ENCODE results near the gene EXOC1.
A peak's percentile ranks its signal among the peaks of the same experiment; 100 is the strongest.

DNA sequence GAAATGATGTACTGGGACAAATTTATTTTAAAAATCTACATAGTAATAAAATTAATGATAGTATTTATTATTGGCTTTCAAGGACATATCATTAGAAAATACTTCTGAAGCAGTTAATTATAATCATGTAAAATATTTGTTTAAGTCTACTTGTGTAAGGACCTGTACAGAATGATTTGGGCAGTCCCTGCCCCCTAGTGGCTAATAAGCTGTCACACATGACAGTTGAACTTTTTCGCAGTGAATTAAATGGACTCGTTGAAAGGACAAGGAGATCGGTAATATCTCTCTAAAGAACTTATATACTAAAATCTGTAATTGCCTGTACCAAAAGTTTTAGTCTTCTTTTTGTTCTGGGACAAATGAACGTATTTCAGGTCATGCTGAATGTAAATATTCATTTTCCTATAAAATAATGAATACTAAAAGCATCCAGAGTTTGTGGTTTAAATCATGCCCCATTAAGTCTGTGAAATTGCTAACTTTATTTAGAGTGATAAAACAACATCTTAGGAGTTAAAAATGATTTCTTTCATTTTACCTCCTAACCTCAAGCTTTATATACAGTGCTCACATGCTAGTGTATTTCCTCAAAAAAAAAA, 13.6 kb downstream of the EXOC1 start:
- TF ChIP-seq, protein P1, sequence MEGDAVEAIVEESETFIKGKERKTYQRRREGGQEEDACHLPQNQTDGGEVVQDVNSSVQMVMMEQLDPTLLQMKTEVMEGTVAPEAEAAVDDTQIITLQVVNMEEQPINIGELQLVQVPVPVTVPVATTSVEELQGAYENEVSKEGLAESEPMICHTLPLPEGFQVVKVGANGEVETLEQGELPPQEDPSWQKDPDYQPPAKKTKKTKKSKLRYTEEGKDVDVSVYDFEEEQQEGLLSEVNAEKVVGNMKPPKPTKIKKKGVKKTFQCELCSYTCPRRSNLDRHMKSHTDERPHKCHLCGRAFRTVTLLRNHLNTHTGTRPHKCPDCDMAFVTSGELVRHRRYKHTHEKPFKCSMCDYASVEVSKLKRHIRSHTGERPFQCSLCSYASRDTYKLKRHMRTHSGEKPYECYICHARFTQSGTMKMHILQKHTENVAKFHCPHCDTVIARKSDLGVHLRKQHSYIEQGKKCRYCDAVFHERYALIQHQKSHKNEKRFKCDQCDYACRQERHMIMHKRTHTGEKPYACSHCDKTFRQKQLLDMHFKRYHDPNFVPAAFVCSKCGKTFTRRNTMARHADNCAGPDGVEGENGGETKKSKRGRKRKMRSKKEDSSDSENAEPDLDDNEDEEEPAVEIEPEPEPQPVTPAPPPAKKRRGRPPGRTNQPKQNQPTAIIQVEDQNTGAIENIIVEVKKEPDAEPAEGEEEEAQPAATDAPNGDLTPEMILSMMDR (IDR thresholded peaks at IDR 0.05): peak; percentile 73 to 89 (median 80)
- TF ChIP-seq POLR2A (IDR thresholded peaks at IDR 0.05): no peak
- no peak for TF ChIP-seq POLR2AphosphoS5 (IDR thresholded peaks at IDR 0.05)
- TF ChIP-seq EP300 (IDR thresholded peaks at IDR 0.05; ENCODE audit: low read depth): no peak

Measured in transverse colon (tissue), 4 donors.